ENCODE measurements around the gene AKAP8L.

AKAP8L gene

DNA sequence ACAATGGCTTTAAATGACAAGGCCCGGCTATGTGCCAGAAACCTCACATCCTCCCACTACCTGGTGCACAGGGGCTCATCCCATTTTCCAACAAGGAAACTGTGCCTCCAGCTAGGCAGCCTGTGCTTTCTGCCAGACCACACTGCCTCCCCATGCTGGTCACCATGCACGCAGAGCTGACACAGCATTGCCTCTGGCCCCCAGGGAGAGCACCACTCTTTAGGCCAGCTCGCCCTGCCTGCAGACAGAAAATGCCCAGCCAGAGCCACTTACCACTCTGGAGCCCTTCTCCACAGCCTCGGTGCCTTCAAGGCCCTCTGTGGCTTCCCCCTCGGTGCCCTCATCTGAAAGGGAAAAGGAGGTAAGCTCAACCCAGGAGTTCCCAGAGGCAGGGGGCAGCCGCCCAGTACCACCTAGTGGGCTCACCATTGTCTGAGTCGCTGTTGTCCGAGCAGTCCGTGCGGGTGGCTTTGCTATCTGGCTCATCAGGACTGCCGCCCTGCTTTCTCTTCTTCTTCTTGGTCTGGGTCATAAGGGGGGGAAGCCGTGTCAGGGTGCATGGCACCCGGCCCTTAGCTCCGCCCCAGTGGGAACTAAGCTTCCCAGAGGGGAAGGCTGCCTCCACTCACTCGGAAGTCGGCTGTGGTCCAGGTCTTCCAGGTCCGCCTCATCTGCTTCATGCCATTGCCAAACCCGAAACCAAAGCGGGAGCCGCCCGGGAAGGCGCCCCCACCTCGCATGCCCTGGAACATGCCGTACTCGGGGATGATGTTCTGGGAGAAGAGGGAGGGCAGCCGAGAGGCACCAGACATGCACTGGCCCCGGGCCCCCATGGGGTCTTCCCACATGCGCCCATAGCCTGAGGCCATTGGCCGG is 18.0 kb downstream of the AKAP8L start:
- no CpG with 5 or more reads among the region's 29 CpGs for WGBS (ENCODE audit: extremely low coverage, insufficient coverage, insufficient read length)
- H4K12ac ChIP-seq (ENCODE audit: low read depth, low read length), result no peak overlapping the region

DNA sequence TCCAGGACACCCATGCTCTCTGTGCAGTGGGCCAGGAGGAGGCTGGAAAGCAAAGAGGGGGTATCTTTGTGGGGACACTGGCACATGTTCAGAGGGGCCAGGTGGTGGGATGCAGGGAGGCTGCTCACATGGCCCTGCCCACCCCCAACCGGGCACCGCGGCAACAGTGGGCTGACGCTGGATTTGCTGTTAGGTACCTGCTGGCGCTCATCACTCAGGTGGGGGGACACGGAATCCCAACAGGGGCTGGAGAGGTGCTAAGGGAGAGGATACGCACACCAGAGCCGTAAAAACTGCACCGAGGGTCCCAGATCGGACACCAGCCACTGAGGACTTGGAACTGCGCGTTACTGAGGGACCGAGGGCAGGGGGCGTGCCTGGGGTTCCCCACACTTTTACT is 19.2 kb downstream of the AKAP8L start:
- Histone ChIP-seq H2AFZ (ENCODE audit: insufficient read depth, low read length, poor library complexity) (no peak overlapping the region), H2BK12ac (ENCODE audit: low read length) (no peak overlapping the region), H3K23ac (ENCODE audit: low read length) (no peak overlapping the region), H3K9ac (ENCODE audit: low read length) (no peak overlapping the region), H3K36me3 (ENCODE audit: control insufficient read depth in 1 of 2, insufficient read depth in 2 of 2, low read length in 2 of 2) (peaks cover 80 to 85% of the 10 kb centered on the region in 2 experiments), H3K4ac (ENCODE audit: low read depth, low read length) (no peak overlapping the region), H3K4me2 (ENCODE audit: low read length) (no peak overlapping the region), H3K79me2 (ENCODE audit: control insufficient read depth, insufficient read depth, low read length, poor library complexity) (peaks cover 2% of the 10 kb centered on the region), H3K14ac (ENCODE audit: low read length) (no peak overlapping the region), H3K27me3 (ENCODE audit: insufficient read depth, low read length) (no peaks in the 10 kb centered on the region), H2AK5ac (ENCODE audit: low read length) (no peak overlapping the region), H4K12ac (ENCODE audit: low read depth, low read length) (no peak overlapping the region), H4K8ac (ENCODE audit: low read depth, low read length) (no peak overlapping the region), H4K91ac (ENCODE audit: low read depth, low read length) (no peak overlapping the region), H3K79me1 (ENCODE audit: low read length) (no peaks in the 10 kb centered on the region), H3K18ac (ENCODE audit: low read length) (no peak overlapping the region), H2BK120ac (ENCODE audit: insufficient read depth, low read length, poor library complexity) (no peak overlapping the region), H3K4me3 (ENCODE audit: low read depth, low read length) (no peak overlapping the region), H3K4me1 (ENCODE audit: control insufficient read depth in 1 of 2, insufficient read depth in 2 of 2, low read length in 2 of 2) (no peaks in the 10 kb centered on the region), H3K9me3 (ENCODE audit: insufficient read depth, low read depth, low read length) (no peaks in the 10 kb centered on the region), H3K27ac (ENCODE audit: low read depth, low read length) (no peak overlapping the region), H2BK5ac (ENCODE audit: low read depth, low read length, poor library complexity) (no peak overlapping the region)
- WGBS (ENCODE audit: extremely low coverage, insufficient coverage, insufficient read length), result no CpG with 5 or more reads among the region's 14 CpGs
- no peak for DNase-seq

More for the DNA sequence above, 18.0 kb downstream of the AKAP8L start:
- H3K9ac ChIP-seq (ENCODE audit: low read length), result no peak overlapping the region
- no peak overlapping the region for H3K27ac ChIP-seq (ENCODE audit: low read depth, low read length)
- no peak overlapping the region for H2BK120ac ChIP-seq (ENCODE audit: insufficient read depth, low read length, poor library complexity)
- H2BK5ac ChIP-seq (ENCODE audit: low read depth, low read length, poor library complexity), result no peak overlapping the region
- no peaks in the 10 kb centered on the region for H3K79me1 ChIP-seq (ENCODE audit: low read length)
- H3K36me3 ChIP-seq (ENCODE audit: control insufficient read depth in 1 of 2, insufficient read depth in 2 of 2, low read length in 2 of 2), result peaks cover 77 to 82% of the 10 kb centered on the region in 2 experiments
- H4K8ac ChIP-seq (ENCODE audit: low read depth, low read length), result no peak overlapping the region
- DNase-seq, result no peak
- H3K9me3 ChIP-seq (ENCODE audit: insufficient read depth, low read depth, low read length), result no peaks in the 10 kb centered on the region
- no peak overlapping the region for H3K23ac ChIP-seq (ENCODE audit: low read length)
- no peaks in the 10 kb centered on the region for H3K27me3 ChIP-seq (ENCODE audit: insufficient read depth, low read length)
- H3K4ac ChIP-seq (ENCODE audit: low read depth, low read length), result no peak overlapping the region
- H4K91ac ChIP-seq (ENCODE audit: low read depth, low read length), result no peak overlapping the region
- no peak overlapping the region for H3K4me2 ChIP-seq (ENCODE audit: low read length)
- H2AFZ ChIP-seq (ENCODE audit: insufficient read depth, low read length, poor library complexity), result no peak overlapping the region
- peak overlapping the region; percentile 9 for H3K18ac ChIP-seq (ENCODE audit: low read length)
- peaks cover 6% of the 10 kb centered on the region for H3K79me2 ChIP-seq (ENCODE audit: control insufficient read depth, insufficient read depth, low read length, poor library complexity)
- no peak overlapping the region for H3K14ac ChIP-seq (ENCODE audit: low read length)
- H3K4me3 ChIP-seq (ENCODE audit: low read depth, low read length), result no peak overlapping the region
- no peak overlapping the region for H2BK12ac ChIP-seq (ENCODE audit: low read length)
- no peaks in the 10 kb centered on the region for H3K4me1 ChIP-seq (ENCODE audit: control insufficient read depth in 1 of 2, insufficient read depth in 2 of 2, low read length in 2 of 2)
- no peak overlapping the region for H2AK5ac ChIP-seq (ENCODE audit: low read length)

DNA sequence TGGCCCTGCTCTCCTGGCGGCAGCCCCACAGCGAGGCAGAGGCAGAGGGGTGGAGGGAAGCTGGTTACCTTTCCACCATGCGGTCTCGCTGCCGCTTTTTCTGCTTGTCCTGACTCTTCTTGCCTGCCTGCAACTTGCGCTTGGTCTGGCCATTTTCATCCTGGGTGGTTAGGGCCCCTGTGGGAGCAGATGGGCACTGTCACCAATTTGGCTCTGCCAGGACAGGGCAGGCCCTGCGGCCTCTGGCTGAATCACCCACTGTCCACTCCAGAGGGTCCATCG is 19.6 kb downstream of the AKAP8L start:
- Histone ChIP-seq H2BK120ac (ENCODE audit: insufficient read depth, low read length, poor library complexity) (no peak overlapping the region), H4K91ac (ENCODE audit: low read depth, low read length) (no peak overlapping the region)

DNA sequence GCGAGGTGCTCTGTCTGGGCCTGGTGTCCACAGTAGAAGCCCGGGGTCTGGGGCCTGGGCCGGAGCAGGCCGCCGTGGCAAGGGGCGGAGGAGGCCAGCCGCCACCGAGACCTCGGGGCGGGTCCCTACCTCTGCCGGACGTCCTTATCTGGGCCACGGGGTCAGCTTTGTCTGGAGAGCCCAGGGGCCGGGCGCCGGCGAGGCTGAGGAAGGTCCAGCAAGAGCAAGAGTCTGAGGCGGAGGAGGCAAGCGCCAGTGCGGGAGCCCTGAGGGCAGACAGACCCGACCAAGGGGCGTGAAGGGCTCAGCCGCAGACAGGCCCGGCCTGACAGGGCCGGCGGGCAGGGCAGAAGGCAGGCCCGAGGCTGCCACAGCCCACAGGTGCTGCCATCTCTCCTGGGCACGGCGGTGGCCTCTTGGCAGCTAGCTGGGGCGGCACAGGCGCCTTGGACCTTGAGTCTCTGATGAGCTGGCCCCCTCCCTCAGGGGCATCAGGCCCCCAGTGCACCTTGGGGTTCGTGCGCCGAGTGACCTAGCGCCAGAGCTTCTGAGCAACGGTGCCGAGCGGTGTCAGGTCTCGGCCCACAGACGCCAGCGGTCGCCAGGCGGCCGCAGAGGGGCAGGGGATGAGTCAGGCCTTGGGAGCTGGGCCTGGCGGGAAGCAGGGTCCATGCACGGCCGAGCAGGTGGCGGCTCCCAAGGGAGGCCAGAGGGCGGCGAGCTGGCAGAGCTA is 20.1 kb downstream of the AKAP8L start:
- Histone ChIP-seq H2BK12ac (ENCODE audit: low read length) (no peak overlapping the region), H3K14ac (ENCODE audit: low read length) (no peak overlapping the region), H3K79me2 (ENCODE audit: control insufficient read depth, insufficient read depth, low read length, poor library complexity) (no peaks in the 10 kb centered on the region), H3K36me3 (ENCODE audit: control insufficient read depth in 1 of 2, insufficient read depth in 2 of 2, low read length in 2 of 2) (peaks cover 76 to 78% of the 10 kb centered on the region in 2 experiments), H3K27ac (ENCODE audit: low read depth, low read length) (no peak overlapping the region), H3K4me2 (ENCODE audit: low read length) (no peak overlapping the region), H4K12ac (ENCODE audit: low read depth, low read length) (no peak overlapping the region), H3K4ac (ENCODE audit: low read depth, low read length) (no peak overlapping the region), H3K9ac (ENCODE audit: low read length) (no peak overlapping the region), H2BK5ac (ENCODE audit: low read depth, low read length, poor library complexity) (no peak overlapping the region), H2AK5ac (ENCODE audit: low read length) (no peak overlapping the region), H3K9me3 (ENCODE audit: insufficient read depth, low read depth, low read length) (no peaks in the 10 kb centered on the region), H3K79me1 (ENCODE audit: low read length) (no peaks in the 10 kb centered on the region), H3K23ac (ENCODE audit: low read length) (no peak overlapping the region), H4K91ac (ENCODE audit: low read depth, low read length) (no peak overlapping the region), H3K18ac (ENCODE audit: low read length) (no peak overlapping the region), H3K4me3 (ENCODE audit: low read depth, low read length) (no peak overlapping the region), H3K4me1 (ENCODE audit: control insufficient read depth in 1 of 2, insufficient read depth in 2 of 2, low read length in 2 of 2) (no peaks in the 10 kb centered on the region), H2AFZ (ENCODE audit: insufficient read depth, low read length, poor library complexity) (no peak overlapping the region), H2BK120ac (ENCODE audit: insufficient read depth, low read length, poor library complexity) (no peak overlapping the region), H3K27me3 (ENCODE audit: insufficient read depth, low read length) (no peaks in the 10 kb centered on the region), H4K8ac (ENCODE audit: low read depth, low read length) (no peak overlapping the region)
- no CpG with 5 or more reads among the region's 50 CpGs for WGBS (ENCODE audit: extremely low coverage, insufficient coverage, insufficient read length)
- DNase-seq, result no peak

More for the DNA sequence above, 19.6 kb downstream of the AKAP8L start:
- Histone ChIP-seq H2AFZ (ENCODE audit: insufficient read depth, low read length, poor library complexity) (no peak overlapping the region), H3K9ac (ENCODE audit: low read length) (no peak overlapping the region), H3K4me3 (ENCODE audit: low read depth, low read length) (no peak overlapping the region), H4K12ac (ENCODE audit: low read depth, low read length) (no peak overlapping the region), H3K18ac (ENCODE audit: low read length) (no peak overlapping the region), H3K79me2 (ENCODE audit: control insufficient read depth, insufficient read depth, low read length, poor library complexity) (no peaks in the 10 kb centered on the region), H2BK12ac (ENCODE audit: low read length) (no peak overlapping the region), H2AK5ac (ENCODE audit: low read length) (no peak overlapping the region), H2BK5ac (ENCODE audit: low read depth, low read length, poor library complexity) (no peak overlapping the region), H3K36me3 (ENCODE audit: control insufficient read depth in 1 of 2, insufficient read depth in 2 of 2, low read length in 2 of 2) (peaks cover 80 to 83% of the 10 kb centered on the region in 2 experiments), H3K14ac (ENCODE audit: low read length) (no peak overlapping the region), H3K4me2 (ENCODE audit: low read length) (no peak overlapping the region), H3K9me3 (ENCODE audit: insufficient read depth, low read depth, low read length) (no peaks in the 10 kb centered on the region), H3K4me1 (ENCODE audit: control insufficient read depth in 1 of 2, insufficient read depth in 2 of 2, low read length in 2 of 2) (no peaks in the 10 kb centered on the region), H3K27ac (ENCODE audit: low read depth, low read length) (no peak overlapping the region), H4K8ac (ENCODE audit: low read depth, low read length) (no peak overlapping the region), H3K4ac (ENCODE audit: low read depth, low read length) (no peak overlapping the region), H3K27me3 (ENCODE audit: insufficient read depth, low read length) (no peaks in the 10 kb centered on the region), H3K23ac (ENCODE audit: low read length) (no peak overlapping the region), H3K79me1 (ENCODE audit: low read length) (no peaks in the 10 kb centered on the region)
- DNase-seq, result no peak
- WGBS (ENCODE audit: extremely low coverage, insufficient coverage, insufficient read length), result no CpG with 5 or more reads among the region's 8 CpGs

Data from trophoblast cell (in vitro differentiated cells and primary cell).